HUES48 (cell line): ENCODE results near the gene USP34.
A peak's percentile ranks its signal among the peaks of the same experiment; 100 is the strongest.

Experiments
- H3K27ac ChIP-seq: one replicate; pipeline ENCODE4 v1.7.0; 2013; ENCODE audit warnings: low read depth, low read length, inconsistent platforms
- H3K27me3 ChIP-seq: 2 replicates; pipeline ENCODE4 v1.6.1; 2013; ENCODE audit warnings: mild to moderate bottlenecking, low read length; ENCODE audit not compliant: control insufficient read depth, insufficient read depth
- H3K36me3 ChIP-seq: 2 replicates; pipeline ENCODE4 v1.6.1; 2013; ENCODE audit warnings: low read length; ENCODE audit not compliant: control insufficient read depth, insufficient read depth
- H3K4me1 ChIP-seq: 2 replicates; pipeline ENCODE4 v1.6.1; 2013; ENCODE audit warnings: mild to moderate bottlenecking, low read length; ENCODE audit not compliant: control insufficient read depth, insufficient read depth
- H3K4me3 ChIP-seq: 2 replicates; pipeline ENCODE4 v1.5.1; 2013; ENCODE audit warnings: mild to moderate bottlenecking, low read depth, low read length
- H3K9ac ChIP-seq: 2 replicates; pipeline ENCODE4 v1.6.1; 2013; ENCODE audit warnings: mild to moderate bottlenecking, low read depth, low read length, moderate library complexity
- H3K9me3 ChIP-seq: 2 replicates; pipeline ENCODE4 v1.6.1; 2013; ENCODE audit warnings: low read length; ENCODE audit not compliant: control insufficient read depth, insufficient read depth

Gene USP34

DNA sequence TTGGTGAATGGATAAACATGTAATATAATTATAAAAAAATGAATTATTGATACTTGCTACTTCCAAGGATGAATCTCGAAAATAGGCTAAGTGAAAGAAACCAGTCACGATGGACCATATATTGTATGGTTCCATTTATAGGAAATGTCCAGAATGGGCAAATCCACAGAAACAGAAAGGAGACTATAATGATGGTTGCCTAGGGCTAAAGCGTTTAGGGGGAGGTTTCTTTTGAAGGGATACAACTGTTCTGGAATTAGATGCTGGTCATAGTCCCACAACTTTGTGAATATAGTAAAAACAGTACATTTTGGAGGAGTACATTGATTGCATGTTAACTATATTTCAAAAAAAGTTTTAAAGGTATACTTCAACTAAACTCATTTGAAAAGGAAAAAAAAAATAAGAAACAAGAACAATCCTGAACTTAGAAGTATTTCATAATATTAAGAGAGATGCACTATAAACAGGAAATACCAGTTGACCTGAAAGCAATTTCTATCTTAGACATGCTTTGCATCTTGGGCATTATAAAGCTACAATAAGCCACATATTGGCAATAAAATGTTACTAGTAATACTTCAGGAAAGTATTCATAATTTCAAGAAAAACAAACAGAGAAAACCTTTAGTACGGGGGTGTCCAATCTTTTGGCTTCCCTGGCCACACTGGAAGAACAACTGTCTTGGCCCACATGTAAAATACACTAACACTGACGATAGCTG is 178.9 kb downstream of the USP34 start:
- no peaks in the 10 kb centered on the region for H3K27me3 ChIP-seq
- H3K9me3 ChIP-seq, result no peaks in the 10 kb centered on the region
- peaks cover 79% of the 10 kb centered on the region for H3K36me3 ChIP-seq
- H3K4me3 ChIP-seq, result no peak overlapping the region
- H3K4me1 ChIP-seq, result no peaks in the 10 kb centered on the region
- no peak overlapping the region for H3K9ac ChIP-seq
- H3K27ac ChIP-seq, result no peak overlapping the region

DNA sequence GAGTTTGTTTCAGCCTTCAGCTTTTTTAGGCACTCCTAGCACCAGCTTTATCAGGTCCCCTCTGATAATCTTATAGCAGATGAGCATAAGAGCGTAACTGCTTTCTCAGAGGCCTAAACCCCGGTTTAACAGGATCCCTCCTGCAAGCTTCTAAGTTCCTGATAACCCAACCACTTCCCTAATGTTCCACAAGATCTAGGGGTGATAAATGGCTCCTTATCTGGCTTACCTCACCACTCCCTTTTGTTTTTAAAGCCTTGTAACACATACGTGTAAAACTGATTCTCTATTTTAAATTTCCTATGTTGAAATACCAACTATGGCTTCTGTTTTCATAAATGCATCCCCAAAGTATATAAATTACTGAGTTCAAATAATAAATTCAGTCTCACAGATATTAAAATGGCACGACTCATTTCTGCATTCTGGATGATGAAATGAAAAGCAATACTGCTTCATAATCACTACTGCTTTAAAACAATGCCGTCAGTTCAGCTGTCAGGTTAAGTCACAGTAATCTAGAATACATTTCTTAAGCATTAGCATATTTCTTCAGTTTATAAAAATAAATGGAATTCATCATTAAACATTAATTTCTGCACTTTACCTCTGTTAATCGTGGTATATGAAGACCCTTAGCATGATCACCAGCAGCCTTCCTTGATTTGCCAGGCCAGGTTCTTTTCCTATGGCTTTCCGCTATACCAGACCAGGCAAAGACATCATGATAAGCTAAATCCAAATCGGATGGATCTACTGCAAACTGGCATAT is 182.6 kb downstream of the USP34 start:
- no peaks in the 10 kb centered on the region for H3K9me3 ChIP-seq
- H3K4me1 ChIP-seq, result no peaks in the 10 kb centered on the region
- no peak overlapping the region for H3K27ac ChIP-seq
- no peak overlapping the region for H3K9ac ChIP-seq
- peaks cover 54% of the 10 kb centered on the region for H3K36me3 ChIP-seq
- no peak overlapping the region for H3K4me3 ChIP-seq
- no peaks in the 10 kb centered on the region for H3K27me3 ChIP-seq

DNA sequence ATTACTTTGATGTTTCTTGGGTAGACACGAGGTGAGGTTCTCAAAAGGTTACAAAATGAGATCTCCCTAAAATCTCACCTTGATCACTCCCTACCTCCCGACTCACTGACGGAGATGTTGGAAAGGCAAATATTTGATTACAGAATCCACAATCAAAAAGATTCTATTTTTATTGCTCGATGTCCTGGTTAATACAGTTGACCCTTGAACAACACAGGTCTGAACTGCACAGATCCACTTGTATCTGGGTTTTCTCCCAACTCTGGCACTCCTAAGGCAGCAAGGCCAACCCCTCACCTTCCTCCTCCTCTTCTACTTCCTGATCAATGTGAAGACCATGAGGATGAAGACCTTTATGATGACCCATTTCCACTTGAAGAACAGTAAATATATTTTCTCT is 183.6 kb downstream of the USP34 start:
- Histone ChIP-seq H3K9me3 (no peaks in the 10 kb centered on the region), H3K27me3 (no peaks in the 10 kb centered on the region), H3K9ac (no peak overlapping the region), H3K27ac (no peak overlapping the region), H3K4me3 (no peak overlapping the region), H3K4me1 (no peaks in the 10 kb centered on the region), H3K36me3 (peaks cover 54% of the 10 kb centered on the region)

DNA sequence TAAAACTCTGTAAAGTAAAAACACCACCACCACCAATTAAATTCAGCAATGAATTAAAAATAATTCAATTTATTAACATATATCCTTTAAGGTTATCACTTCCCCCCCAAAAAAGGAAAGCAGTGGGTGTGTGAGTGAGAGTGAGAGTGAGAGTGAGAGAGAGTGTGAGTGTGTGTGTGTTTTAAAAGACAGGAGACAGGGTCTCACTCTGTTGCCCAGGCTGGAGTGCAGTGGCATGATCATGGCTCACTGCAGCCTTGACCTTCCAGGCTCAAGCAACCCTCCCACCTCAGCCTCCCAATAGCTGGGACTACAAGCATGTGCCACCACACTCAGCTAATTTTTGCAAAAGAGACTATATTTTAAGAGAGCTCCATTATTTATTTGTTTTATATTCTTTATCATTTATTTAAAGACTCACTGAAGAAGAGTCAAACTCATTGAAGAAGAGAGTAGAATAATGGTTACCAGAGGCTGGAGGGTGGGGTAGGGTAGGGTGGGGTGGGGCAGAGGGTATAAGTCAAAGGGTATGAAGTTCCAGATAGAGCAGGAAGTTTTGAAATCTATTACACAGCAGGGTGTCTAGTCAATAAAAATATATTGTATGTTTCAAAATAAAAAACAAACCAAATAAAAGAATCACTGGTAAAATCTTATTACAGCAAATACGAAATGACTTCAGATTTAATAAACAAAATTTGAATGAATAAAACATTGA is 187.3 kb downstream of the USP34 start:
- Histone ChIP-seq H3K27ac (no peak overlapping the region), H3K9me3 (no peaks in the 10 kb centered on the region), H3K4me3 (no peak overlapping the region), H3K36me3 (peaks cover 59% of the 10 kb centered on the region), H3K9ac (no peak overlapping the region), H3K27me3 (no peaks in the 10 kb centered on the region), H3K4me1 (no peaks in the 10 kb centered on the region)

DNA sequence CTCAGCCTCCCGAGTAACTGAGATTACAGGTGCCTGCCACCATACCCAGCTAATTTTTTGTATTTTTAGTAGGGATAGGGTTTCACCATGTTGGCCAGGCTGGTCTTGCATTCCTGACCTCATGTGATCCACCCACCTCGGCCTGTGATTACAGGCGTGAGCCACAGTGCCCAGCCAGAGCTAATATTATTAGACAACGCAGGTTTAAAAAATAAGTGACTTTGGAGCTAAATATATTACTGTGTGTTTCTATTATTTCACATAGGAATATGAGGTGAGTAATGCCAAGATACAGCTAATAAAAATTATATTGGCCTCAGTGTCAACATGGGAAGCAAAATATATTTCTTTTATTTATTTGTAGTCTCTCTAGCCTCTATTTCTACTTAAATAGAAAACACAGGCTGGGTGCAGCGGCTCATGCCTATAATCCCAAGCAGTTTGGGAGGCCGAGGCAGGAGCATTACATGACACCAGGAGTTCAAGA is 188.7 kb downstream of the USP34 start:
- no peak overlapping the region for H3K27ac ChIP-seq
- H3K4me3 ChIP-seq, result no peak overlapping the region
- no peaks in the 10 kb centered on the region for H3K4me1 ChIP-seq
- peaks cover 58% of the 10 kb centered on the region for H3K36me3 ChIP-seq
- no peak overlapping the region for H3K9ac ChIP-seq
- no peaks in the 10 kb centered on the region for H3K27me3 ChIP-seq
- no peaks in the 10 kb centered on the region for H3K9me3 ChIP-seq

DNA sequence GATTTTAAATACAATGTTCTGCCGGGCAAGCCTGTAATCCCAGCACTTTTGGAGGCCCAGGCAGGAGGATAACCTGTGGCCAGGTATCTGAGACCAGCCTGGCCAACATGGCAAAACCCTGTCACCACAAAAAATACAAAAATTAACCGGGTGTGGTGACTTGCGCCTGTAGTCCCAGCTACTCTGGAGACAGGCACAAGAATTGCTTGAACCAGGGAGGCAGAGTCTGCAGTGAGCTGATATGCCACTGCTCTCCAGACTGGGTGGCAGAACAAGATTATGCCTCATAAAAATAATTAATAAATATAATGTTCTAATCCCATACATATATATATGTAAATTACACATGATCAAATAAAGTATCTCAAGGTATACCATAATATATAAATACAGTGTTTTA is 189.6 kb downstream of the USP34 start:
- Histone ChIP-seq H3K9ac (no peak overlapping the region), H3K4me1 (no peaks in the 10 kb centered on the region), H3K27ac (no peak overlapping the region), H3K27me3 (no peaks in the 10 kb centered on the region), H3K9me3 (no peaks in the 10 kb centered on the region), H3K36me3 (peaks cover 51% of the 10 kb centered on the region), H3K4me3 (no peak overlapping the region)

DNA sequence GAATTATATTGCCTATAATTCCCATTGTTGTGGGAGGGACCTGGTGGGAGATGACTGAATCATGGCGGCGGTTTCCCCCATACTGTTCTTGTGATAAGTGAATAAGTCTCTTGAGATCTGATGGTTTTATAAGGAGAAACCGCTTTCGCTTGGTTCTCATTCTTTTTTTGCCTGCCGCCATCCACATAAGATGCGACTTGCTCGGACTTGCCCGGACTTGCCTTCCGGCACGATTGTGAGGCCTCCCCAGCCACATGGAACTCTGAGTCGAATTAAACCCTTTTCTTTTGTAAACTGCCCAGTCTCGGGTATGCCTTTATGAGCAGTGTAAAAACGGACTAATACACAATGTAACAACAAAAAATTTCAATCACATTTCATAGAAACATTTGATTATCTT is 193.1 kb downstream of the USP34 start:
- Histone ChIP-seq H3K36me3 (peaks cover 57% of the 10 kb centered on the region), H3K9me3 (no peaks in the 10 kb centered on the region), H3K27me3 (no peaks in the 10 kb centered on the region), H3K4me1 (no peaks in the 10 kb centered on the region), H3K9ac (peak overlapping the region; percentile 20; the same call in 1 of the 2 replicates), H3K4me3 (no peak overlapping the region), H3K27ac (no peak overlapping the region)

DNA sequence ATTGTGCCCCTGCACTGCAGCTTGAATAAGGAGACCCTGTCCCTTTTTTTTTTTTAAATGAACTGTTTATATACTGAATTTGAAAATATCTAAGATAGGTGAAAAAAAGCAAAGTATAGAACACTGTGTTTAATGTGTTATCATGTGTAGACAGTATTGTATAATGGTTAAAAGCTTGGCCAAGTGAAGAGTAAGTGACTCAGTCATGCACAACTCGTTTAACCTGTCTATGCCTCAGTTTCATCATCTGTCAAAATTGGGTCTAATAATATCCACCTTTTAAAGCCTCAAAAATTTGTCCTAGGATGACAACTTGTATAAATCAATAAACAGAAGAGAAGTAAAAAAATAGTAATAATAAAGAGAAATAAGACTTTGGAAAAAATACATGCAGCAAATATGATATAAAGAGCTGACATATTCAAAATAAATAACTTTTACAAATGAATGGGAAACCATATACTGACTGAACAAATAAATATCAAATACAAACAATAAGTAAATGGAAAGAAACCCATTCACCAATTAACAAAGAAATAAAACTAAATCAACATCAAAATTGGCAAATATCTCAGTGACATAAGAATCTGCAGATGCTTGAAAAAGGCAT is 195.2 kb downstream of the USP34 start:
- H3K27me3 ChIP-seq, result no peaks in the 10 kb centered on the region
- no peak overlapping the region for H3K4me3 ChIP-seq
- H3K9me3 ChIP-seq, result no peaks in the 10 kb centered on the region
- no peak overlapping the region for H3K27ac ChIP-seq
- H3K36me3 ChIP-seq, result peaks cover 42% of the 10 kb centered on the region
- no peak overlapping the region for H3K9ac ChIP-seq
- H3K4me1 ChIP-seq, result no peaks in the 10 kb centered on the region

DNA sequence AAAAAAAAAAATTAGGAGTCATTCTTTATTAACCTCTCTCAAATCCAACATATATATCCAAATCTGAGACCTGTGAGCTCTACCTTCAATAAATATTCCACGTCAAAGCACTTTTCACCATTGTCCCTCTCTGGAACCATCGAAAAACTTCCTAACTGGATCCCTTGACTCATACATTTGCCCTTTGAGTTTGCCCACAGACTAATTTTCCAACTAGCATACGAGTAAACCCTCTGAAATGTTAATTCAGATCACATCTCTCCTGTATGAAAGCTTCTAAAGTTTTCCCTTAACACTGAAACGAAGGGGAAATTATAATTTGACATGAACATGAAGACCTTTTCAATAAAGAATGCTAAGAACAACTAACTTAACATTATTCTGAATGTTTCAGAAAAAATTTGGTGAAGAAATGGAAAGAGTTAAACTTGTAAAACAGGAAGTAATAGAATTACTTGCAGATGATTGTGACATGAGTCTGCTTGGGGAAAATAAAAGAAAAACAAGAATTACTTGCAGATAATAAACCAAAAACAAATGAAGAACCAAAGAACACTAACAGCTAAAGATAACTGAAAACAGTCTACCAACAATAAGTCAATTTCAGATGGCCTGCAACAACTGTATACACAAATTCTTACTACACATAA is 198.3 kb downstream of the USP34 start:
- Histone ChIP-seq H3K9ac (no peak overlapping the region), H3K27me3 (no peaks in the 10 kb centered on the region), H3K4me3 (no peak overlapping the region), H3K27ac (no peak overlapping the region), H3K9me3 (no peaks in the 10 kb centered on the region), H3K4me1 (no peaks in the 10 kb centered on the region), H3K36me3 (peaks cover 26% of the 10 kb centered on the region)

DNA sequence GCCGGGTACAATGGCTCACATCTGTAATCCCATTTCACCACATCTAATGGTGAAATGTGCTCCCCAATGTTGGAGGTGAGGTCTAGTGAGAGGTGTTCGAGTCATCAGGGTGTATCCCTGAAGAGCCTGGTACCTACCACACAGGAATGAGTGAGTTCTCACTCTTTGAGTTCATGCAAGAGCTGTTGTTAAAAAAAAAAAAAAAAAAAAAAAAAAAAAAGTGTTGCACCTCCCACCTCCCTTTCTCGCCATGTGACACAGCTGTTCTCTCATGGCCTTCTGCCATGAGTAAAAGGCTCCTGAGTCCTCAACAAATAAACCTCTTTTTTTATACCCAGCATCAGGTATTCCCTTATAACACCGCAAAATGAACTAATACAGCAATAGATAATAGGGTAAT is 202.6 kb downstream of the USP34 start:
- Histone ChIP-seq H3K9me3 (no peaks in the 10 kb centered on the region), H3K27me3 (no peaks in the 10 kb centered on the region), H3K4me1 (no peaks in the 10 kb centered on the region), H3K36me3 (peaks cover 42% of the 10 kb centered on the region), H3K9ac (no peak overlapping the region), H3K4me3 (no peak overlapping the region), H3K27ac (no peak overlapping the region)
